Osteoblast (primary cell): ENCODE data around the gene PIGV. TPM values are rescaled to one million over a fixed set of nuclear protein-coding genes. Genes with fewer than 3 reads are reported as not detected.

Experiments
- DNase-seq: peaks from one replicate; pipeline ENCODE4 v3.0.0; 2011; ENCODE audit warnings: low spot score, mixed read lengths; ENCODE audit not compliant: insufficient read length; ENCODE audit errors: missing footprints
- H2AFZ ChIP-seq: 2 replicates; pipeline ENCODE4 v1.6.0; 2011; ENCODE audit warnings: mild to moderate bottlenecking, low read length
- H3K27ac ChIP-seq: 2 replicates; pipeline ENCODE4 v1.5.1; 2011; ENCODE audit warnings: mild to moderate bottlenecking, low read depth, low read length, moderate library complexity
- H3K27me3 ChIP-seq: 2 replicates; pipeline ENCODE4 v1.6.0; 2012; ENCODE audit warnings: mild to moderate bottlenecking, control low read depth, inconsistent platforms, low read length, moderate library complexity; ENCODE audit not compliant: insufficient read depth
- H3K36me3 ChIP-seq: 2 replicates; pipeline ENCODE4 v1.5.1; 2011; ENCODE audit warnings: mild to moderate bottlenecking, low read length, control low read depth, moderate library complexity; ENCODE audit not compliant: insufficient read depth
- H3K4me1 ChIP-seq: 2 replicates; pipeline ENCODE4 v1.5.1; 2011; ENCODE audit warnings: mild to moderate bottlenecking, low read length, control low read depth, moderate library complexity; ENCODE audit not compliant: insufficient read depth
- H3K4me2 ChIP-seq: 2 replicates; pipeline ENCODE4 v1.6.0; 2011; ENCODE audit warnings: mild to moderate bottlenecking, low read length; ENCODE audit not compliant: insufficient read depth
- H3K4me3 ChIP-seq: fragments of 200-600 bp; sonication (generic); 3 replicates; pipeline ENCODE4 v1.5.1; 2012; ENCODE audit warnings: mild to moderate bottlenecking, low read length, inconsistent platforms; ENCODE audit not compliant: insufficient read depth
- H3K79me2 ChIP-seq: 2 replicates; pipeline ENCODE4 v1.6.0; 2012; ENCODE audit warnings: mild to moderate bottlenecking, low read length, control low read depth, inconsistent platforms; ENCODE audit not compliant: insufficient read depth
- H3K9me3 ChIP-seq: 2 replicates; pipeline ENCODE4 v1.5.1; 2011; ENCODE audit warnings: low read depth, low read length, control low read depth
- H4K20me1 ChIP-seq: 2 replicates; pipeline ENCODE4 v1.6.0; 2012; ENCODE audit warnings: mild to moderate bottlenecking, low read length, control low read depth; ENCODE audit not compliant: insufficient read depth
- total RNA-seq: library from RNA; depleted of rRNA; stranded (reverse); fragments of >200 nt; gene quantifications from 2 replicates; pipeline ENCODE4 v1.2.3, GENCODE V29; 2012
- TF ChIP-seq, protein P1 (sequence below): IDR thresholded peaks from 2 replicates; pipeline ENCODE4 v1.5.1; 2011; ENCODE audit warnings: mild to moderate bottlenecking, low read depth, low read length, moderate library complexity; ENCODE audit errors: extremely low read depth

Gene PIGV
- total RNA-seq, 1 donor, result 18.1 TPM

DNA sequence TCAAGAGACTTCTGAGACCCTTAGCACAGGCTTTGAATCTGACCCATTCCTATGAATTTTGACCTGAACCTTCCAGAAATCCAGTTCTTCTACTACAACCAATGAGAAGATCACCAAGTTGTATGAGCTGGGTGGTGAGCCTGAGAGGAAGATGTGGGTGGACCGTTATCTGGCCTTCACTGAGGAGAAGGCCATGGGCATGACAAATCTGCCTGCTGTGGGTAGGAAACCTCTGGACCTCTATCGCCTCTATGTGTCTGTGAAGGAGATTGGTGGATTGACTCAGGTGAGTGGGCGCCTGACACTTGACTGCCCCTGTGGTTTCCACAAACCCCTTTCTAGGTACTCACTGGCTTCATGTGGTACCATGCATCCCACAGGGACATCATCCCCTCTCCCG is 20.0 kb upstream of the PIGV start:
- peak; percentile 79 for DNase-seq
- H3K27ac ChIP-seq, result peak overlapping the region; percentile 49
- no peak overlapping the region for H2AFZ ChIP-seq
- peaks cover 27% of the 10 kb centered on the region for H3K79me2 ChIP-seq
- H4K20me1 ChIP-seq, result peaks cover 25% of the 10 kb centered on the region
- TF ChIP-seq, protein P1, sequence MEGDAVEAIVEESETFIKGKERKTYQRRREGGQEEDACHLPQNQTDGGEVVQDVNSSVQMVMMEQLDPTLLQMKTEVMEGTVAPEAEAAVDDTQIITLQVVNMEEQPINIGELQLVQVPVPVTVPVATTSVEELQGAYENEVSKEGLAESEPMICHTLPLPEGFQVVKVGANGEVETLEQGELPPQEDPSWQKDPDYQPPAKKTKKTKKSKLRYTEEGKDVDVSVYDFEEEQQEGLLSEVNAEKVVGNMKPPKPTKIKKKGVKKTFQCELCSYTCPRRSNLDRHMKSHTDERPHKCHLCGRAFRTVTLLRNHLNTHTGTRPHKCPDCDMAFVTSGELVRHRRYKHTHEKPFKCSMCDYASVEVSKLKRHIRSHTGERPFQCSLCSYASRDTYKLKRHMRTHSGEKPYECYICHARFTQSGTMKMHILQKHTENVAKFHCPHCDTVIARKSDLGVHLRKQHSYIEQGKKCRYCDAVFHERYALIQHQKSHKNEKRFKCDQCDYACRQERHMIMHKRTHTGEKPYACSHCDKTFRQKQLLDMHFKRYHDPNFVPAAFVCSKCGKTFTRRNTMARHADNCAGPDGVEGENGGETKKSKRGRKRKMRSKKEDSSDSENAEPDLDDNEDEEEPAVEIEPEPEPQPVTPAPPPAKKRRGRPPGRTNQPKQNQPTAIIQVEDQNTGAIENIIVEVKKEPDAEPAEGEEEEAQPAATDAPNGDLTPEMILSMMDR, result no peak
- no peak overlapping the region for H3K4me3 ChIP-seq
- no peak overlapping the region for H3K4me2 ChIP-seq
- no peaks in the 10 kb centered on the region for H3K27me3 ChIP-seq
- H3K4me1 ChIP-seq, result peaks cover 44% of the 10 kb centered on the region
- H3K36me3 ChIP-seq, result peaks cover 76% of the 10 kb centered on the region
- H3K9me3 ChIP-seq, result no peaks in the 10 kb centered on the region

DNA sequence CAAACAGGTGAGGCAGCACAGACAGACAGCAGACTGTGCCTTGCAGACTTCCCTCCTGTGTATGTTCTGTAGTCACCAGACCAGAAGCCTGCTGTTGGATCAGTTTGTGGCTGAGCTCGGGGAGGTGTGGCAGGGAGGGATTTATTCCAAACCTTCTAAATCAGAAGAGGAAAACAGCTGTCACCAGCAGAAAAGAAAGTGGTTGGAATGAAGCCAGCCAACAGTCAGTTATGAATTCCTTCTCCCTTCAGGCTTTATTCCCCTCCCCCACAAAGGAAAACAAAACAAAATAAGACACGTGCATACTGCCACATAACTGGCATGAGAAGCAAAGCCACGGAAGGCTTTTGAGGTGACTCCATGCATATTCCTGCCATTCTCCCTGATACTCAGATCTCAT is 19.0 kb upstream of the PIGV start:
- Histone ChIP-seq H2AFZ (no peak overlapping the region), H3K9me3 (no peaks in the 10 kb centered on the region), H3K27ac (peak overlapping the region; percentile 49), H4K20me1 (peaks cover 25% of the 10 kb centered on the region), H3K79me2 (peaks cover 28% of the 10 kb centered on the region), H3K36me3 (peaks cover 75% of the 10 kb centered on the region), H3K4me3 (no peak overlapping the region), H3K4me1 (peaks cover 55% of the 10 kb centered on the region), H3K4me2 (no peak overlapping the region), H3K27me3 (no peaks in the 10 kb centered on the region)
- TF ChIP-seq, protein P1, result no peak
- peak; percentile 73 for DNase-seq

DNA sequence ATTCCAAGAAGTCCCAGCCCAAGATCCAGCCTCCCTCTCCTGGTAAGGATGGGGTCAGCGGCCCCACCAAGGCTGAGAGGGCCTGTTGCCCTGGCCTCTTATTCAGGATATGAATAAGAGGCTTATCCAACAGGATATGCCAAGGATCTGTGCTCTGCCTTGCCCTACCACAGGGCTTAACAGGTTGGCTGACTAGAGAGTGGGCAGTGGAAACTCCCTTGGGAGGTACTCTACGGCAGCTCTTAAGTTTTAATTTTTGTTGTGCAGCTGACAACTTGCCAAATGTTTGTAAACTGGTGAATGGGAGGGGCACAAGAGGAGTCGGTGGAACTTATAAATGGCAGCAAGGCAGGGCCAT is 16.5 kb upstream of the PIGV start:
- H3K79me2 ChIP-seq, result peaks cover 37% of the 10 kb centered on the region
- no peaks in the 10 kb centered on the region for H3K27me3 ChIP-seq
- H3K4me3 ChIP-seq, result peak overlapping the region; percentile 15
- TF ChIP-seq, protein P1, result no peak
- H3K36me3 ChIP-seq, result peaks cover 83% of the 10 kb centered on the region
- H3K27ac ChIP-seq, result peak overlapping the region; percentile 94
- H3K4me1 ChIP-seq, result peaks cover 55% of the 10 kb centered on the region
- peak overlapping the region; percentile 56 for H3K4me2 ChIP-seq
- H3K9me3 ChIP-seq, result no peaks in the 10 kb centered on the region
- no peak for DNase-seq
- peaks cover 22% of the 10 kb centered on the region for H4K20me1 ChIP-seq
- no peak overlapping the region for H2AFZ ChIP-seq

DNA sequence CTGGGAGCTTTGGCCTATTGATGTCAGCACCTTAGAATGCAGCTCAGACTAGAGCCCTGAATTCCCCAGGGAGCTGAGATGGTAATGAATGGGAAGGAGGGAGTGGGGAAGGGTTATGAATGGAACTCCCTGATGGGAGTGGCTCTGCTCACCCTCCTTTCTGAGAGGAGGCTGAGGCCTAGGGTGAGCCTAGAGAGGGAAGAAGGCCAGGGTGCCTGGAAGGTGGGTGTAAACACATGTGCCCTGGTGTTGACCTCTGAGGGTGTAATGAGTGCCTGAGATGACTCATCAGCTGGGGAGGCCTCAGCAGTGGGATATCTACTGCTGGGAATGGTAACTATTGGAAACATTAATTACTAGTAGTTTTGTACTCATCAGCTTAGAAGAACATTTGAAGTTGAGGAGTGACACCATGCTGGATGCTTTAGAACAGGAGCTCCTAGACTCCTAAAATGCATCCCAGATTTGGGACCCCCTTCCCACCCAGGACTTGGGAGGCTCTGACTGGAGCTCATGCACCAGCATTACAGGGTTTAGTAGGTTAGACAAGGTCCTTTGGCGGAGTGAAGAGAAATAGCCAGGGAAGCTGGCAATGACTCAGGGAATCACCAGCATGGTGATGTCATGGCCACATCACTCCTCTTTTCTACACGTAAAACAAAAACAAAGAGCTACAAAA is 16.0 kb upstream of the PIGV start:
- H3K27ac ChIP-seq, result peak overlapping the region; percentile 94
- H3K27me3 ChIP-seq, result no peaks in the 10 kb centered on the region
- TF ChIP-seq, protein P1, result no peak
- peaks cover 34% of the 10 kb centered on the region for H3K79me2 ChIP-seq
- peak; percentile 88 for DNase-seq
- no peak overlapping the region for H3K4me3 ChIP-seq
- no peaks in the 10 kb centered on the region for H3K9me3 ChIP-seq
- no peak overlapping the region for H2AFZ ChIP-seq
- peaks cover 55% of the 10 kb centered on the region for H3K4me1 ChIP-seq
- H3K4me2 ChIP-seq, result peak overlapping the region; percentile 56
- peaks cover 22% of the 10 kb centered on the region for H4K20me1 ChIP-seq
- H3K36me3 ChIP-seq, result peaks cover 83% of the 10 kb centered on the region
